ENCODE data around the gene MAP3K1.
"Not testable (repeated sequence)": the region's sequence is repeated elsewhere in the genome, so short reads cannot be mapped to it uniquely, and the experiment has no call there.

Gene MAP3K1

GRCh38 chr5:56814963-56815657, at the start of gene MAP3K1:
Gene MAP3K1, plus strand, starts transcription at chr5:56815549. Its CDS starts 25 bp downstream, at chr5:56815574.
- DNase-seq: peak; percentile 78

GRCh38 chr5:56766926-56767325, 48.4 kb upstream of the MAP3K1 start:
- no peak for DNase-seq

GRCh38 chr5:56769875-56770604, 45.3 kb upstream of the MAP3K1 start:
- DNase-seq: no peak

DNA sequence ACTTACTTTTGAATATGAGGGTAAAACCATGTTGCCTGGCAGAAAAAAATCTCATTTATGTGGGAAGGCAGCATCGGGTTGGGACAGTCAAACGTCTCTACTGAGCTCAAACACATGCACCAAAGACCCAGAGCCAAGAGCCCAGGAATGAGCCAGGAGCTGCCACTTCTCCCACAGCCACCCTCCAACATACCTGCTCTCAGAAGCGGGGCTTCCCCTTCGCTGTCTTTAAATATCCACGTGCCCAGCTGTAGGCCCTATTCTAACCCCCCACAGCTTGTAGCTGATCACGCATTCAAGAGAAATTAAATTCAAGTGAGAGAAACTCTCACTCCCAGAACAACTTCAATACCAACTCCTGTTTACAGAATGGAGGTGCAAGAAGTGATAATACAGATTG, 42.6 kb upstream of the MAP3K1 start:
- DNase-seq: no peak

- DNase-seq: no peak
These were observed 40.4 kb upstream of the MAP3K1 start for GRCh38 chr5:56774957-56775356.

DNA sequence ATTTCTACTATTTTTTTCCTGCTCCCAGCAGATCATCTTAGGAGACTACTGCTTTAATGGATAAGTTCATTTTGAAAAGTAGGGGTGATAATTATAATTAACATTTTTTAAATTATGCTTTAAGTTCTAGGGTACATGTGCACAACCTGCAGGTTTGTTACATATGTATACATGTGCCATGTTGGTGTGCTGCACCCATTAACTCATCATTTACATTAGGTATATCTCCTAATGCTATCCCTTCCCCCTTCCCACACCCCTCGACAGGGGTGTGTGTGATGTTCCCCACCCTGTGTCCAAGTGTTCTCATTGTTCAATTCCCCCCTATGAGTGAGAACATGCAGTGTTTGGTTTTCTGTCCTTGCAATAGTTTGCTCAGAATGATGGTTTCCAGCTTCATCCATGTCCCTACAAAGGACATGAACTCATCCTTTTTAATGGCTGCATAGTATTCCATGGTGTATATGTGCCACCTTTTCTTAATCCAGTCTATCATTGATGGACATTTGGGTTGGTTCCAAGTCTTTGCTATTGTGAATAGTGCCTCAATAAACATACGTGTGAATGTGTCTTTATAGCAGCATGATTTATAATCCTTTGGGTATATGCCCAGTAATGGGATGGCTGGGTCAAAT, 39.0 kb upstream of the MAP3K1 start:
- not testable (repeated sequence) for DNase-seq

- DNase-seq: no peak
These were observed 32.1 kb upstream of the MAP3K1 start for GRCh38 chr5:56783261-56783660.

GRCh38 chr5:56786346-56786745, 29.0 kb upstream of the MAP3K1 start:
- no peak for DNase-seq

DNA sequence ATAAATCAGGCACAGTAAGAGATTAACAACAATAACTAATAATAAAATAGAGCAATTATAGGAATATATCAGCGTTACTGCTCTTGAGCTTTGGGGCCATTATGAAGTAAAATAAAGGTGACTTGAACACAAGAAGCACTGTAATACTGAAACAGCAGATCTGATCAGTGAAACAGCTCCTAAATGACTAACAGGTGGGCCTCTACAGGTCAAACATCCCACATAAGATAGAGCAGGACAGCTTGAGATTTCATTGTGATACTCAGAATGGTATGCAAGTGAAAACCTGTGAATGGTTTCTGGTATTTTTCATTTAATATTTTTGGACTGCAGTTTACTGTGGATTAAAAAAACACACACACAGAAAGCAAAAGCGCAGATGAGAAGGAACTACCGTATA, 24.0 kb upstream of the MAP3K1 start:
- no peak for DNase-seq

DNA sequence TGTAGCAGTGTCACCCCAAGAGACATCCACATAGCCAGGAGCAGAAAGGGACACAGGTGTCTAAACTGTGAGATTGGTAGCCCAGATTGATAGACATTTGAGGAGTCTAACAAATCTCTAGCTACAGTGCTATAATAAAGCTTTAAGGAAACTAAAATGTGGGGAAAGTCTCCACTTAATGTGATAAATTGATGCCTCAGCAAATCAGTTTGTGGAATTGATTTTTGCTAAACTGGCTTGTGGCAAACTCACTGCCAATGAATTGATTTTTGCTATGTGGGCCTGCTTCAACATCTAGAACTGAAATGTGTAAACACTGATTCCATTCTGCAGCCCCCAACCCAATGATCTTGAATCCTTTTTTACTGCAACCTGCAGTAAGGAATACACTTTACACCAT, 16.8 kb upstream of the MAP3K1 start:
- DNase-seq: no peak

DNA sequence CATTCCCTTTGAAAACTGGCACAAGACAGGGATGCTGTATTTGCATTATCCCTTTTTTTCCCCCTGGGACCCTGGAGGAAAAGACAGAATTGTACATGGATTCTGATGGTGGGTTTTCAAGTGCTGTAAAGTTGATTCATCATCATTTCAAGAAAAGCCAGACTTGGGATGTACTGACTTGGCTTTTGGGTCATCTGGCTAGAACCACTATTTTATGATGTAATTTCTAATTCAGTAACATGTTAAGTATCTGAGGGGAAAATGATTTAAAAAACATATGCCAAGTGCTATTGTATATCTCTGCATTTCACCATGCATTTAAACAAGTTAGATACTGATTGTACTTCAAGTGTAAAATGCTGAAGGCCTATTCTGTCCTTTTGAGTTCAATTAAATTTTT, 15.2 kb upstream of the MAP3K1 start:
- no peak for DNase-seq

DNA sequence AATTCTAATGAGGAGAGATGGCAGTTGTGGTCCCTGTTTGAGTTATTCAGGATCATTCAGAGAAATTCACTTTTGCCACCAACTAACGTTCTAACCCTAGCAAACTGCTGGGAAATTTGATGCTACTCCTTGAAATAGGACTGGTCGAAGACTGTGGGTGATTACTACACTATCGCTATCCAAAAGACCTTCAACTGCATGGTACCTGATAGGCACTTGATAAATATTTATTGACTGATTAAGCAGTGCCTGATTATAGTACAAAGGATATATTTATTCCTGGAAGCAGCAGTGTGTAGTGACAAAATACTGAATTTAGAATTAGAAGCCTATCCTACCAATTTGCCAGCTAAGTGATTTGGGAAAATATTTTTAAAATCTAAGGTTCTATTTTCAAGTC, 14.1 kb upstream of the MAP3K1 start:
- no peak for DNase-seq

GRCh38 chr5:56802205-56802604, 13.1 kb upstream of the MAP3K1 start:
- DNase-seq: no peak

- no peak for DNase-seq
These were observed 12.3 kb upstream of the MAP3K1 start for GRCh38 chr5:56803025-56803424.

- no peak for DNase-seq
These were observed 11.5 kb upstream of the MAP3K1 start for GRCh38 chr5:56803894-56804293.

- DNase-seq: no peak
These were observed 7.7 kb upstream of the MAP3K1 start for GRCh38 chr5:56807679-56808078.

GRCh38 chr5:56808211-56808610, 7.1 kb upstream of the MAP3K1 start:
- DNase-seq: no peak

DNA sequence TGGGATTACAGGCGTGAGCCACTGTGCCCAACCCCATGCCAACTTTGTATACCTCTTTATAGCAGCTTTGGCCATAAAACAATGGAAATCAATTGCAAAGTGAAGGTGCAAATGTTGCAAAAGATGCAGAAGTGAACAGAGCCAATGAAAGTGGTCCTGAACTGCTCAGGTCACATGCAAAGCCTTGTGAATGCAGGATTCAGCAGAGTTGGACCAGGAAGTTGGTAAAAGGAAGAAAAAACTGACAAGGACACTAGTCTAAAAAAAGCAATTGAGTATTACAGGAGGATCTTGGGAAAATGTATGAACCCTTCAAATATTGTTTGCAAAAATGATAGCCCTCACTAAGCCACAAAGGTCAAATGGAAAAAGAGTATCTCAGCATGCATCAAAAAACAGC, 4.5 kb upstream of the MAP3K1 start:
- no peak for DNase-seq

- DNase-seq: peak; percentile 27
These were observed 3.2 kb upstream of the MAP3K1 start for GRCh38 chr5:56812110-56812509.

DNA sequence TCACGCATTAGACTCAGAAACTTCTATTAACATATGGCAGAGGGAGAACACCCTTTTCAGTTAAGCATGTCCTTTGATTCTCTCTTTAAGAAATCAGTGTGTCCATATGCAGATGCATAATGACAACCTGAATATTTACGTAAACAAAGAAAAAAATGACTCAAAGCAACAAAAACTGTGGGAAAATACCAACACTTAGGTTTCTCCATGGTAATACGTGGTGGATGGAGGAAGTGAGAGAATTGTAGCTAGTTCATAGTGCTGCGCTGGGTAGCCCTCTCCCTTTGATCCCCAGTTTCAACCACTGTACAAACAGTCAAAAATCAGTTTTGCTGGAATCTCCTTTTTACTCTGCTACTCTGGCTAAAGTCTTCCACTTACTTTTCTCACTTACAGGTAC, 2.0 kb upstream of the MAP3K1 start:
- no peak for DNase-seq

- no peak for DNase-seq
These were observed 887 bp upstream of the MAP3K1 start for GRCh38 chr5:56814361-56814962.

- DNase-seq: peak; percentile 16
These were observed 553 bp downstream of the MAP3K1 start for GRCh38 chr5:56815658-56816545.

All from NCI-H226 (cell line).